Mesenchymal stem cell (in vitro differentiated cells and primary cell): ENCODE measurements around the gene ADARB2.
"Not testable (repeated sequence)": the region's sequence is repeated elsewhere in the genome, so short reads cannot be mapped to it uniquely, and the experiment has no call there.

Source experiments
- DNase-seq: peaks from one replicate; pipeline ENCODE4 v3.0.0-alpha.2; 2013
- H2AFZ ChIP-seq: one replicate; pipeline ENCODE4 v1.6.1; 2013; ENCODE audit warnings: low read depth, mild to moderate bottlenecking, control low read depth, inconsistent platforms, low read length, moderate library complexity
- H2AK5ac ChIP-seq: 2 replicates; pipeline ENCODE4 v1.6.1; 2013; ENCODE audit warnings: low read length, moderate library complexity, mild to moderate bottlenecking, inconsistent platforms; ENCODE audit not compliant: severe bottlenecking
- H2BK120ac ChIP-seq: one replicate; pipeline ENCODE4 v1.6.1; 2013; ENCODE audit warnings: low read depth, mild to moderate bottlenecking, inconsistent platforms, low read length, moderate library complexity
- H2BK12ac ChIP-seq, 2 experiments: one replicate each; pipeline ENCODE4 v1.6.1; 2013; ENCODE audit warnings: inconsistent platforms in 2 of 2, low read length in 2 of 2, mild to moderate bottlenecking in 2 of 2, moderate library complexity in 2 of 2, control low read depth in 1 of 2
- H2BK15ac ChIP-seq: one replicate; pipeline ENCODE4 v1.6.1; 2013; ENCODE audit warnings: mild to moderate bottlenecking, low read depth, inconsistent platforms; ENCODE audit not compliant: poor library complexity, severe bottlenecking
- H2BK5ac ChIP-seq: 2 replicates; pipeline ENCODE4 v1.6.1; 2013; ENCODE audit warnings: low read depth, mild to moderate bottlenecking, low read length, control low read depth, inconsistent platforms; ENCODE audit not compliant: poor library complexity, severe bottlenecking
- H3K14ac ChIP-seq, 2 experiments: one replicate each; pipeline ENCODE4 v1.6.1; 2013; ENCODE audit warnings: inconsistent platforms in 2 of 2, low read length in 2 of 2, control low read depth in 1 of 2, mild to moderate bottlenecking in 1 of 2, moderate library complexity in 1 of 2
- H3K18ac ChIP-seq, 2 experiments: one replicate each; pipeline ENCODE4 v1.6.1; 2013; ENCODE audit warnings: inconsistent platforms in 2 of 2, low read length in 2 of 2, control low read depth in 1 of 2, low read depth in 1 of 2, mild to moderate bottlenecking in 1 of 2
- H3K23ac ChIP-seq, 2 experiments: one replicate each; pipeline ENCODE4 v1.6.1; 2013; ENCODE audit warnings: inconsistent platforms in 2 of 2, low read length in 2 of 2, mild to moderate bottlenecking in 2 of 2, moderate library complexity in 2 of 2, control low read depth in 1 of 2
- H3K27ac ChIP-seq: 2 replicates; pipeline ENCODE4 v1.5.1; 2013; ENCODE audit warnings: mild to moderate bottlenecking, moderate library complexity, low read length, control low read depth, inconsistent platforms; ENCODE audit not compliant: poor library complexity, severe bottlenecking
- H3K27me3 ChIP-seq, 2 experiments: 2 replicates each; pipeline versions ENCODE4 v1.6.1 to v1.7.0; 2013; ENCODE audit warnings: low read length in 2 of 2, mild to moderate bottlenecking in 2 of 2, moderate library complexity in 2 of 2, control low read depth in 1 of 2, inconsistent platforms in 1 of 2; ENCODE audit not compliant: control insufficient read depth in 1 of 2, insufficient read depth in 1 of 2
- H3K36me3 ChIP-seq, 2 experiments: 2 replicates each; pipeline versions ENCODE4 v1.6.1 to v1.7.0; 2013; ENCODE audit warnings: low read length in 2 of 2, control low read depth in 1 of 2, inconsistent platforms in 1 of 2, low read depth in 1 of 2, mild to moderate bottlenecking in 1 of 2; ENCODE audit not compliant: insufficient read depth in 2 of 2, control insufficient read depth in 1 of 2
- H3K4ac ChIP-seq, 2 experiments: one replicate each; pipeline ENCODE4 v1.6.1; 2013; ENCODE audit warnings: inconsistent platforms in 2 of 2, low read length in 2 of 2, mild to moderate bottlenecking in 2 of 2, moderate library complexity in 2 of 2, control low read depth in 1 of 2, low read depth in 1 of 2
- H3K4me1 ChIP-seq: 2 replicates; pipeline ENCODE4 v1.6.1; 2013; ENCODE audit warnings: low read depth, low read length, control low read depth; ENCODE audit not compliant: control insufficient read depth, insufficient read depth
- H3K4me2 ChIP-seq: 2 replicates; pipeline ENCODE4 v1.6.1; 2013; ENCODE audit warnings: low read length, mild to moderate bottlenecking, inconsistent platforms; ENCODE audit not compliant: poor library complexity, severe bottlenecking
- H3K4me3 ChIP-seq, 2 experiments: 2 replicates each; pipeline versions ENCODE4 v1.5.1 to v1.7.0; 2013; ENCODE audit warnings: low read length in 2 of 2, mild to moderate bottlenecking in 2 of 2, control low read depth in 1 of 2, low read depth in 1 of 2; ENCODE audit not compliant: insufficient read depth in 1 of 2
- H3K79me1 ChIP-seq: replicated peaks from 2 replicates; pipeline ENCODE4 v1.6.1; 2013; ENCODE audit warnings: mild to moderate bottlenecking, control low read depth, low read length, inconsistent platforms; ENCODE audit not compliant: poor library complexity, severe bottlenecking
- H3K9ac ChIP-seq: 2 replicates; pipeline ENCODE4 v1.7.0; 2013; ENCODE audit warnings: mild to moderate bottlenecking, low read length, moderate library complexity
- H3K9me3 ChIP-seq: 2 replicates; pipeline ENCODE4 v1.7.0; 2013; ENCODE audit warnings: mild to moderate bottlenecking, low read length; ENCODE audit not compliant: control insufficient read depth
- H4K8ac ChIP-seq: one replicate; pipeline ENCODE4 v1.6.1; 2013; ENCODE audit warnings: inconsistent platforms, mild to moderate bottlenecking, low read length, moderate library complexity
- H4K91ac ChIP-seq: one replicate; pipeline ENCODE4 v1.6.1; 2013; ENCODE audit warnings: mild to moderate bottlenecking, low read length, inconsistent platforms
- WGBS: methylation state at CpG from one replicate; pipeline ENCODE4 v1.1.7; 2013; ENCODE audit warnings: mixed read lengths; 5-methylcytosine and 5-hydroxymethylcytosine counted together

ADARB2 gene

GRCh38 chr10:1327759-1328158 lies 409.6 kb downstream of the ADARB2 start:
- H2BK15ac ChIP-seq, result no peak overlapping the region
- H3K36me3 ChIP-seq, result no peaks in the 10 kb centered on the region
- H3K18ac ChIP-seq, result no peak overlapping the region
- H3K27ac ChIP-seq, result no peak overlapping the region
- WGBS, result 95% methylated on average over 15 of the region's 15 CpGs
- no peak overlapping the region for H3K23ac ChIP-seq
- no peak overlapping the region for H2AK5ac ChIP-seq
- H2BK5ac ChIP-seq, result no peak overlapping the region
- H2AFZ ChIP-seq, result no peak overlapping the region
- no peak overlapping the region for H3K14ac ChIP-seq
- no peak overlapping the region for H2BK12ac ChIP-seq
- DNase-seq, result no peak
- H3K4ac ChIP-seq, result no peak overlapping the region
- no peak overlapping the region for H4K91ac ChIP-seq
- no peaks in the 10 kb centered on the region for H3K79me1 ChIP-seq
- no peak overlapping the region for H2BK120ac ChIP-seq
- H3K4me3 ChIP-seq, result no peak overlapping the region
- H4K8ac ChIP-seq, result no peak overlapping the region
- no peaks in the 10 kb centered on the region for H3K9me3 ChIP-seq
- H3K4me2 ChIP-seq, result no peak overlapping the region
- no peaks in the 10 kb centered on the region for H3K4me1 ChIP-seq
- no peak overlapping the region for H3K9ac ChIP-seq
- H3K27me3 ChIP-seq, result no peaks in the 10 kb centered on the region

- H2BK120ac ChIP-seq, H2AFZ ChIP-seq, H4K8ac ChIP-seq, H3K79me1 ChIP-seq, H3K4ac ChIP-seq, H3K4me3 ChIP-seq, H2AK5ac ChIP-seq, H3K4me1 ChIP-seq, H2BK5ac ChIP-seq, DNase-seq, H3K4me2 ChIP-seq, H2BK15ac ChIP-seq, H3K23ac ChIP-seq, H4K91ac ChIP-seq, H3K27ac ChIP-seq, H3K27me3 ChIP-seq, H3K9ac ChIP-seq, H2BK12ac ChIP-seq, H3K36me3 ChIP-seq, H3K14ac ChIP-seq, H3K9me3 ChIP-seq, H3K18ac ChIP-seq: not testable (repeated sequence)
- 82% methylated on average over 18 of the region's 20 CpGs for WGBS
These were observed 410.8 kb downstream of the ADARB2 start for GRCh38 chr10:1326514-1326913.

- Histone ChIP-seq H2BK120ac (no peak overlapping the region), H3K36me3 (no peaks in the 10 kb centered on the region), H2BK12ac (no peak overlapping the region), H3K27ac (no peak overlapping the region), H3K27me3 (peaks cover 0 to 12% of the 10 kb centered on the region in 2 experiments), H4K91ac (no peak overlapping the region), H2AK5ac (no peak overlapping the region), H3K79me1 (no peaks in the 10 kb centered on the region), H3K14ac (no peak overlapping the region), H3K9me3 (no peaks in the 10 kb centered on the region), H3K4me1 (no peaks in the 10 kb centered on the region), H3K4ac (no peak overlapping the region), H3K18ac (no peak overlapping the region), H2BK15ac (no peak overlapping the region), H3K4me3 (no peak overlapping the region), H2BK5ac (no peak overlapping the region), H3K23ac (no peak overlapping the region), H4K8ac (no peak overlapping the region), H2AFZ (no peak overlapping the region), H3K9ac (no peak overlapping the region), H3K4me2 (no peak overlapping the region)
- DNase-seq, result no peak
- 88% methylated on average over 10 of the region's 10 CpGs for WGBS
These were observed 412.4 kb downstream of the ADARB2 start for GRCh38 chr10:1324903-1325302.

GRCh38 chr10:1323951-1324350 lies 413.4 kb downstream of the ADARB2 start:
- 60% methylated on average over 3 of the region's 6 CpGs for WGBS
- H3K27ac ChIP-seq, result no peak overlapping the region
- no peaks in the 10 kb centered on the region for H3K79me1 ChIP-seq
- H2BK5ac ChIP-seq, result no peak overlapping the region
- H3K4ac ChIP-seq, result no peak overlapping the region
- no peaks in the 10 kb centered on the region for H3K4me1 ChIP-seq
- H3K9me3 ChIP-seq, result no peaks in the 10 kb centered on the region
- H3K4me2 ChIP-seq, result no peak overlapping the region
- H3K14ac ChIP-seq, result no peak overlapping the region
- no peak overlapping the region for H3K9ac ChIP-seq
- H4K91ac ChIP-seq, result no peak overlapping the region
- H2AFZ ChIP-seq, result no peak overlapping the region
- H3K27me3 ChIP-seq, result peaks cover 0 to 12% of the 10 kb centered on the region in 2 experiments
- H2BK12ac ChIP-seq, result no peak overlapping the region
- H2BK120ac ChIP-seq, result no peak overlapping the region
- no peaks in the 10 kb centered on the region for H3K36me3 ChIP-seq
- no peak overlapping the region for H3K4me3 ChIP-seq
- no peak overlapping the region for H3K23ac ChIP-seq
- DNase-seq, result no peak
- no peak overlapping the region for H2AK5ac ChIP-seq
- no peak overlapping the region for H3K18ac ChIP-seq
- H2BK15ac ChIP-seq, result no peak overlapping the region
- no peak overlapping the region for H4K8ac ChIP-seq
